Mesendoderm (in vitro differentiated cells): ENCODE measurements around the gene B3GNT9.

Source experiments
- DNase-seq: peaks from one replicate; pipeline ENCODE4 v3.0.0; 2013
- H2AK5ac ChIP-seq: 2 replicates; pipeline ENCODE4 v1.6.1; 2013; ENCODE audit warnings: low read length, inconsistent platforms
- H2BK120ac ChIP-seq: 2 replicates; pipeline ENCODE4 v1.6.1; 2013; ENCODE audit warnings: low read depth, mild to moderate bottlenecking, low read length, moderate library complexity, mixed read lengths
- H2BK15ac ChIP-seq: replicated peaks from 2 replicates; pipeline ENCODE4 v1.6.1; 2013; ENCODE audit warnings: low read depth, mild to moderate bottlenecking, moderate library complexity
- H2BK5ac ChIP-seq: 2 replicates; pipeline ENCODE4 v1.6.1; 2013; ENCODE audit warnings: low read length, inconsistent platforms
- H3K18ac ChIP-seq: 2 replicates; pipeline ENCODE4 v1.6.1; 2013; ENCODE audit warnings: mild to moderate bottlenecking, low read length, mixed read lengths
- H3K23ac ChIP-seq: one replicate; pipeline ENCODE4 v1.6.1; 2013; ENCODE audit warnings: low read length
- H3K27ac ChIP-seq: 2 replicates; pipeline ENCODE4 v1.5.1; 2013; ENCODE audit warnings: low read depth, mild to moderate bottlenecking, inconsistent platforms, low read length, moderate library complexity
- H3K27me3 ChIP-seq: 2 replicates; pipeline ENCODE4 v1.6.1; 2013; ENCODE audit warnings: low read length, control low read depth, mild to moderate bottlenecking, inconsistent platforms; ENCODE audit not compliant: insufficient read depth, poor library complexity
- H3K36me3 ChIP-seq: 2 replicates; pipeline ENCODE4 v1.6.1; 2013; ENCODE audit warnings: low read length, inconsistent platforms; ENCODE audit not compliant: control insufficient read depth, insufficient read depth
- H3K4ac ChIP-seq: one replicate; pipeline ENCODE4 v1.6.1; 2013; ENCODE audit warnings: low read depth, mild to moderate bottlenecking, low read length, moderate library complexity
- H3K4me1 ChIP-seq: 2 replicates; pipeline ENCODE4 v1.6.1; 2013; ENCODE audit warnings: low read depth, low read length, inconsistent platforms; ENCODE audit not compliant: control insufficient read depth
- H3K4me2 ChIP-seq: 2 replicates; pipeline ENCODE4 v1.6.1; 2013; ENCODE audit warnings: low read length
- H3K4me3 ChIP-seq: 2 replicates; pipeline ENCODE4 v1.5.1; 2013; ENCODE audit warnings: mild to moderate bottlenecking, low read length
- H3K56ac ChIP-seq: one replicate; pipeline ENCODE4 v1.6.1; 2013; ENCODE audit warnings: low read length
- H3K79me1 ChIP-seq: 2 replicates; pipeline ENCODE4 v1.6.1; 2013; ENCODE audit warnings: low read length, inconsistent platforms
- H3K79me2 ChIP-seq: 2 replicates; pipeline ENCODE4 v1.6.1; 2013; ENCODE audit warnings: mild to moderate bottlenecking, low read length; ENCODE audit not compliant: control insufficient read depth, insufficient read depth
- H3K9ac ChIP-seq: 2 replicates; pipeline ENCODE4 v1.6.1; 2013; ENCODE audit warnings: low read length, inconsistent platforms
- H4K5ac ChIP-seq: one replicate; pipeline ENCODE4 v1.6.1; 2013; ENCODE audit warnings: low read length
- H4K8ac ChIP-seq: one replicate; pipeline ENCODE4 v1.6.1; 2013; ENCODE audit warnings: low read depth, mild to moderate bottlenecking, control low read depth, low read length, moderate library complexity
- WGBS: extraction: QIAGEN DNeasy Blood & Tissue Kit; methylation state at CpG from one replicate; pipeline ENCODE4 v1.1.7; 2013; ENCODE audit warnings: low lambda C conversion rate, missing lambda C conversion rate; ENCODE audit not compliant: insufficient coverage; ENCODE audit errors: extremely low coverage; 5-methylcytosine and 5-hydroxymethylcytosine counted together

B3GNT9 gene

GRCh38 chr16:67180166-67180565, 29.4 kb upstream of the B3GNT9 start:
- no peak overlapping the region for H3K56ac ChIP-seq
- H3K4me2 ChIP-seq = no peak overlapping the region
- no peak overlapping the region for H2BK5ac ChIP-seq
- peaks cover under 1% of the 10 kb centered on the region for H3K27me3 ChIP-seq
- H3K36me3 ChIP-seq = no peaks in the 10 kb centered on the region
- no peak overlapping the region for H3K9ac ChIP-seq
- H2BK120ac ChIP-seq = no peak overlapping the region
- H3K4me1 ChIP-seq = peaks cover 3% of the 10 kb centered on the region
- H2AK5ac ChIP-seq = no peak overlapping the region
- no peak overlapping the region for H3K27ac ChIP-seq
- no CpG with 5 or more reads among the region's 16 CpGs for WGBS
- H3K79me2 ChIP-seq = no peaks in the 10 kb centered on the region
- peaks cover 4% of the 10 kb centered on the region for H3K79me1 ChIP-seq
- H4K8ac ChIP-seq = no peak overlapping the region
- no peak overlapping the region for H3K4me3 ChIP-seq
- DNase-seq = no peak
- no peak overlapping the region for H4K5ac ChIP-seq
- no peak overlapping the region for H3K18ac ChIP-seq
- no peak overlapping the region for H3K23ac ChIP-seq
- no peak overlapping the region for H2BK15ac ChIP-seq
- no peak overlapping the region for H3K4ac ChIP-seq

GRCh38 chr16:67179421-67180080, 28.8 kb upstream of the B3GNT9 start:
- no peak overlapping the region for H2BK120ac ChIP-seq
- no peak overlapping the region for H3K4ac ChIP-seq
- H3K9ac ChIP-seq = no peak overlapping the region
- peaks cover 3% of the 10 kb centered on the region for H3K4me1 ChIP-seq
- no peak overlapping the region for H2AK5ac ChIP-seq
- no peak overlapping the region for H3K4me3 ChIP-seq
- H3K79me1 ChIP-seq = peaks cover 4% of the 10 kb centered on the region
- peaks cover 6% of the 10 kb centered on the region for H3K27me3 ChIP-seq
- no peaks in the 10 kb centered on the region for H3K36me3 ChIP-seq
- H3K56ac ChIP-seq = no peak overlapping the region
- WGBS = no CpG with 5 or more reads among the region's 13 CpGs
- no peaks in the 10 kb centered on the region for H3K79me2 ChIP-seq
- peak; percentile 29 for DNase-seq
- H3K23ac ChIP-seq = no peak overlapping the region
- no peak overlapping the region for H4K8ac ChIP-seq
- no peak overlapping the region for H3K4me2 ChIP-seq
- H3K27ac ChIP-seq = no peak overlapping the region
- H3K18ac ChIP-seq = no peak overlapping the region
- H4K5ac ChIP-seq = no peak overlapping the region
- H2BK15ac ChIP-seq = no peak overlapping the region
- no peak overlapping the region for H2BK5ac ChIP-seq

DNA sequence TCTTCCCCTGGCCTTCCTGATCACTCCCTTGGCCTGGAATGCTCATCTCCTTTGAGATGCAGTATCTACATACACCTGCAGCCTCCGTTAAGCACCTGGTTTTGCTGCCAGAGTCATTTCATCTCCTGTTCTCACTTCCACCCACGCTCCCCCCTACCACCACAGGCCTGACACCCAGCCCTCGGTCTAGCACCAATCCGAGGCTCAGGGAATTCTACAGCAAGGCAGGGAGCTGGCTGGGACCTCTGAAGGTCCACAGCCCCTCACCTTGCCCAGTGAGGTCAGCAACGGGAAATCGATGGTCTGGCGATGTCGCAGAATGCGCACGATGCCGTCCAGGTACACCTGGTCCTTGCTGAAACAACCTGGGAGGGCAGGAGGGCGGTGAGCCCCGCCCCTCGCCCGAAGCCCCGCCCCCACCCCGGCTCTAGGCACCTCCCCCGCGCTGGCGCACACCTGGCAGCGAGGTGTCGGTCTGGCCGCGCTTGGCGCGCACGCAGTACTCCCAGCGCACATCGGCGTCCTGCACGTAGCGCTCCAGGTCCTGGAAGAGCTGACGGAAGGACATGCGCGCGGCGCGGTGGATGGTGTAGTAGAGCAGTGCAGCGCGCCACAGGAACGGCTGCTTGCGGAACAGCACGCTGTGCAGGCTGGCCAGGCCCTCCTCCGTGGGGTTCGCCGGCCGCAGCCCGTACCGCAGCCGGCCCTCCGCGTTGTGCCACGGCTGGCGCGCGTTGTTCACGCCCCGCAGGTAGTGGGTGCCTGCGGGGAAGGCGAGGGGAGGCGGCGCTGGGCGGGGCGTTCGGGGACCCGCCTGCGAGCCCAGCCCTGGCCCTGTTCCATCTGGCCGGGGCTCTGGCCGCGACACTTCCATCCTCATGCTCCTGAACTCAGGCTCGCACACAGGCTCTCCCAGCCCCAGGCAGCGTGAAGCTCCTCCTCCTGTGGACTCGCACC, 27.2 kb upstream of the B3GNT9 start:
- Histone ChIP-seq H2BK5ac (no peak overlapping the region), H3K27ac (no peak overlapping the region), H2AK5ac (no peak overlapping the region), H3K27me3 (peaks cover 9% of the 10 kb centered on the region), H3K9ac (peak overlapping the region; percentile 68), H3K4me1 (peaks cover 5% of the 10 kb centered on the region), H3K4me2 (peak overlapping the region; percentile 94), H3K56ac (peak overlapping the region; percentile 87), H3K4me3 (no peak overlapping the region), H2BK15ac (no peak overlapping the region), H4K5ac (no peak overlapping the region), H3K23ac (no peak overlapping the region), H2BK120ac (no peak overlapping the region), H3K4ac (no peak overlapping the region), H3K36me3 (no peaks in the 10 kb centered on the region), H4K8ac (no peak overlapping the region), H3K18ac (no peak overlapping the region), H3K79me1 (peaks cover 3% of the 10 kb centered on the region), H3K79me2 (no peaks in the 10 kb centered on the region)
- WGBS = no CpG with 5 or more reads among the region's 73 CpGs
- peak; percentile 92 for DNase-seq

DNA sequence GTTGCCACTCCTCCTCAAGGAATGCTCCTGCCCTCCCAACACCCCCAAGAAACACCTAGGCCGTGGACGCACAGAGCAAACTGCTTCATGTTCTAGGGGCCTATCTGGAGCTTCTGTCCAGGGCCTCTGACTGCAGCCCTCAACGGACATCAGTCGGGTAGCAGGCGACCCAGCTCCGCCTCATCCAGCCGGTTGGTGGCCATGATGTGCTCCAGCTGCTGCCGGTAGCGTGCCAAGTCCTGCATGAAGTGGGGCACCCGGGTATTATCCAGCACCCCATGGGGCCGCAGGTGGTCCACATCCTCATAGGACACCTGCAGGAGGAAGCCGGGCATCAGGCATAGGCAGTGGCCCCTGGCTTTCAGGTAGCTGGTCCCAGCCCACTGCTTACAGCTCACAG, 25.9 kb upstream of the B3GNT9 start:
- no peak overlapping the region for H3K9ac ChIP-seq
- no peak overlapping the region for H3K27ac ChIP-seq
- H3K18ac ChIP-seq = no peak overlapping the region
- no peak overlapping the region for H2BK120ac ChIP-seq
- no peaks in the 10 kb centered on the region for H3K79me2 ChIP-seq
- H4K8ac ChIP-seq = no peak overlapping the region
- no peak overlapping the region for H2AK5ac ChIP-seq
- no peak overlapping the region for H3K4me2 ChIP-seq
- no CpG with 5 or more reads among the region's 12 CpGs for WGBS
- no peak overlapping the region for H2BK15ac ChIP-seq
- H3K27me3 ChIP-seq = peaks cover 9% of the 10 kb centered on the region
- no peak overlapping the region for H3K4me3 ChIP-seq
- H3K4ac ChIP-seq = no peak overlapping the region
- H3K36me3 ChIP-seq = no peaks in the 10 kb centered on the region
- H3K56ac ChIP-seq = no peak overlapping the region
- H3K4me1 ChIP-seq = peaks cover 2% of the 10 kb centered on the region
- no peak for DNase-seq
- no peak overlapping the region for H3K23ac ChIP-seq
- H3K79me1 ChIP-seq = no peaks in the 10 kb centered on the region
- H4K5ac ChIP-seq = no peak overlapping the region
- H2BK5ac ChIP-seq = no peak overlapping the region

- no peak for DNase-seq
- no CpG with 5 or more reads among the region's 31 CpGs for WGBS
- Histone ChIP-seq H2BK5ac (no peak overlapping the region), H3K79me1 (no peaks in the 10 kb centered on the region), H3K9ac (peak overlapping the region; percentile 69), H2BK15ac (no peak overlapping the region), H3K4ac (no peak overlapping the region), H3K4me2 (peak overlapping the region; percentile 68), H3K36me3 (no peaks in the 10 kb centered on the region), H3K79me2 (no peaks in the 10 kb centered on the region), H3K27me3 (peaks cover 9% of the 10 kb centered on the region), H3K4me1 (peaks cover 8% of the 10 kb centered on the region), H3K18ac (no peak overlapping the region), H2AK5ac (no peak overlapping the region), H3K56ac (peak overlapping the region; percentile 82), H4K5ac (no peak overlapping the region), H2BK120ac (no peak overlapping the region), H4K8ac (no peak overlapping the region), H3K4me3 (no peak overlapping the region), H3K27ac (no peak overlapping the region), H3K23ac (no peak overlapping the region)
Measured at GRCh38 chr16:67174706-67175231, 24.0 kb upstream of the B3GNT9 start.
